Heart right ventricle (tissue), 16 donors: ENCODE measurements around the gene JPH2. TPM values are rescaled to one million over a fixed set of nuclear protein-coding genes. Genes with fewer than 3 reads are reported as not detected.

ENCODE experiments used
- ATAC-seq, 8 donors: fragments of 200-7000 bp; cut with Tn5 transposase; one replicate each; pipeline ENCODE4 v1.9.1; 2020; ENCODE audit warnings: mild to moderate bottlenecking in 8 of 8, moderate library complexity in 8 of 8, moderate number of reproducible peaks in 1 of 8
- DNase-seq, 2 donors: peaks; one replicate each; pipeline ENCODE4 v3.0.0-alpha.2; 2020
- H3K27ac ChIP-seq, 10 donors: fragments of 200-600 bp; sonication (generic) in 2 of 10; one replicate each; pipeline versions ENCODE4 v1.5.0 to v1.8.0; 2020 to 2022; ENCODE audit warnings: mild to moderate bottlenecking in 3 of 10
- H3K27me3 ChIP-seq, 7 donors: fragments of 200-600 bp; one replicate each; pipeline ENCODE4 v1.8.0; 2021 to 2022; ENCODE audit warnings: mild to moderate bottlenecking in 2 of 7
- H3K36me3 ChIP-seq, 9 donors: fragments of 200-600 bp; sonication (generic) in 1 of 9; one replicate each; pipeline versions ENCODE4 v1.5.0 to v1.8.0; 2020 to 2022; ENCODE audit warnings: mild to moderate bottlenecking in 2 of 9
- H3K4me1 ChIP-seq, 9 donors: fragments of 200-600 bp; sonication (generic) in 1 of 9; one replicate each; pipeline versions ENCODE4 v1.5.0 to v1.8.0; 2020 to 2022; ENCODE audit warnings: mild to moderate bottlenecking in 4 of 9
- H3K4me3 ChIP-seq, 10 donors: fragments of 200-600 bp; sonication (generic) in 2 of 10; one replicate each; pipeline versions ENCODE4 v1.5.0 to v1.8.0; 2020 to 2022; ENCODE audit warnings: mild to moderate bottlenecking in 7 of 10, moderate library complexity in 2 of 10
- H3K9me3 ChIP-seq, 11 donors: fragments of 200-600 bp in 10 of 11; sonication (generic) in 2 of 11; one replicate each; pipeline versions ENCODE4 v1.5.0 to v1.8.0; 2013 to 2022; ENCODE audit warnings: mild to moderate bottlenecking in 2 of 11, control low read depth in 1 of 11, moderate library complexity in 1 of 11
- WGBS, 2 donors: extraction: QIAGEN DNeasy Blood & Tissue Kit; methylation state at CpG; one replicate each; pipeline ENCODE4 v1.1.7; 2013; ENCODE audit warnings: inconsistent platforms in 1 of 2; 5-methylcytosine and 5-hydroxymethylcytosine counted together
- intact Hi-C, 10 donors: fragments of 100-400 bp; cut with DNase I; formaldehyde crosslinking; loops; one replicate each; pipeline versions ENCODE4 v1.11.1 to v1.14.2; 2022
- polyA plus RNA-seq, 2 donors: library from polyadenylated mRNA; stranded (reverse); fragments of 200-250 nt; gene quantifications; one replicate each; pipeline ENCODE4 v1.2.3, GENCODE V29; 2013
- total RNA-seq, 10 donors: library from RNA; stranded (reverse); fragmentation: NEBNext Ultra II Directional in 3 of 10; extraction: Animal tissue kit (Norgen Biotek cat#: 25700) in 3 of 10; gene quantifications; one replicate each; pipeline versions ENCODE4 v1.2.1 to v1.2.4, GENCODE V29; 2021 to 2023
- TF ChIP-seq, protein P1 (sequence below), 9 donors: fragments of 200-600 bp; sonication (generic) in 2 of 9; IDR thresholded peaks; one replicate each; pipeline versions ENCODE4 v1.5.0 to v1.8.0; 2021 to 2022; ENCODE audit warnings: antibody characterized with exemption in 9 of 9, mild to moderate bottlenecking in 5 of 9, moderate library complexity in 1 of 9
- donor health status: Arrhythmogenic right ventricular cardiomyopathy.
- donor health status: ischemic (EF 13 %, LVEDD 7.1; RV severe dilation, severe dysfunction).
- donor health status: healthy with polysubstance abuse.
- donor health status: DM: no; HTN: yes; CAD: no.
- donor health status: DM: no; HTN: no; CAD: no.
- donor health status: ischemic (EF 25% LVEDD 6.9; RV normal size, moderate dysfunction).
- donor health status: ischemic (EF 25% LVEDD 5.7; RV mildly dilated, moderate dysfunction).
- donor health status: healthy.
- donor health status: DM: yes; HTN: yes; CAD: no.
- donor health status: Ischemic cardiomyopathy.
- donor health status: ischemic (EF 35%, LVEDD 5.7; RV mildly dilated, moderate dysfunction).
- donor health status: nonischemic (EF 11% LVEDD 7.7; RV severe dilation, severe dysfunction).
- donor health status: DM: yes; HTN: yes; CAD: no.
- donor health status: PGD.
- donor health status: ischemic (EF 29% LVEDD 5.4; RV normal size, mild dysfunction).
- donor health status: nonischemic (EF 23%, LVEDD 6.1; RV moderate dilation, normal function).

The JPH2 gene
- total and polyA plus RNA-seq, 12 donors = 61.9 to 215 (median 146) TPM

DNA sequence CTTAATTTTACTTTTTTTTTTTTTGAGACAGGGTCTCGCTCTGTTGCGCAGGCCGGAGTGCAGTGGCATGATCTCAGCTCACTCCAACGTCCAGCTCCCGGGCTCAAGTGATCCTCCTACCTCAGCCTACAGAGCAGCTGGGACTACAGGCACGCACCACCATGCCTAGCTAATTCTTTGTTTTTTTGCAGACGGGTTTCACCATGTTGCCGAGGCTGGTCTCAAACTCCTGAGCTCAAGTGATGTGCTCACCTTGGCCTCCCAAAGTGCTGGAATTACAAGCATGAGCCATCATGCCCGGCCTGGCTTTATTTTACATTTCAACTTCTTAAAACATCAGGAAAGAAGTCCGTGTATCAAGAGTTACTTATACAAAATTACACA lies 17.8 kb upstream of the JPH2 start:
- H3K9me3 ChIP-seq = no peaks in the 10 kb centered on the region
- H3K4me3 ChIP-seq = no peak overlapping the region
- peaks cover 0 to 80% (median 67%) of the 10 kb centered on the region in 9 donors for H3K4me1 ChIP-seq
- WGBS, 2 donors = 88 to 89% methylated on average over 10 of the region's 10 CpGs
- intact Hi-C loops = loop anchor here in 1 of 10 donors (5.0 kb wide), 1 partner anchor 748 kb away; the partner anchor contains the start of gene SRSF6
- no peaks in the 10 kb centered on the region for H3K27me3 ChIP-seq
- TF ChIP-seq, protein P1, sequence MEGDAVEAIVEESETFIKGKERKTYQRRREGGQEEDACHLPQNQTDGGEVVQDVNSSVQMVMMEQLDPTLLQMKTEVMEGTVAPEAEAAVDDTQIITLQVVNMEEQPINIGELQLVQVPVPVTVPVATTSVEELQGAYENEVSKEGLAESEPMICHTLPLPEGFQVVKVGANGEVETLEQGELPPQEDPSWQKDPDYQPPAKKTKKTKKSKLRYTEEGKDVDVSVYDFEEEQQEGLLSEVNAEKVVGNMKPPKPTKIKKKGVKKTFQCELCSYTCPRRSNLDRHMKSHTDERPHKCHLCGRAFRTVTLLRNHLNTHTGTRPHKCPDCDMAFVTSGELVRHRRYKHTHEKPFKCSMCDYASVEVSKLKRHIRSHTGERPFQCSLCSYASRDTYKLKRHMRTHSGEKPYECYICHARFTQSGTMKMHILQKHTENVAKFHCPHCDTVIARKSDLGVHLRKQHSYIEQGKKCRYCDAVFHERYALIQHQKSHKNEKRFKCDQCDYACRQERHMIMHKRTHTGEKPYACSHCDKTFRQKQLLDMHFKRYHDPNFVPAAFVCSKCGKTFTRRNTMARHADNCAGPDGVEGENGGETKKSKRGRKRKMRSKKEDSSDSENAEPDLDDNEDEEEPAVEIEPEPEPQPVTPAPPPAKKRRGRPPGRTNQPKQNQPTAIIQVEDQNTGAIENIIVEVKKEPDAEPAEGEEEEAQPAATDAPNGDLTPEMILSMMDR (IDR thresholded peaks at IDR 0.05) = no peak
- peak overlapping the region in 9 of 10 donors; percentile 21 to 67 (median 41) for H3K27ac ChIP-seq
- ATAC-seq (no peak), DNase-seq (no peak)
- H3K36me3 ChIP-seq = peaks cover 0 to 65% (median 33%) of the 10 kb centered on the region in 9 donors

DNA sequence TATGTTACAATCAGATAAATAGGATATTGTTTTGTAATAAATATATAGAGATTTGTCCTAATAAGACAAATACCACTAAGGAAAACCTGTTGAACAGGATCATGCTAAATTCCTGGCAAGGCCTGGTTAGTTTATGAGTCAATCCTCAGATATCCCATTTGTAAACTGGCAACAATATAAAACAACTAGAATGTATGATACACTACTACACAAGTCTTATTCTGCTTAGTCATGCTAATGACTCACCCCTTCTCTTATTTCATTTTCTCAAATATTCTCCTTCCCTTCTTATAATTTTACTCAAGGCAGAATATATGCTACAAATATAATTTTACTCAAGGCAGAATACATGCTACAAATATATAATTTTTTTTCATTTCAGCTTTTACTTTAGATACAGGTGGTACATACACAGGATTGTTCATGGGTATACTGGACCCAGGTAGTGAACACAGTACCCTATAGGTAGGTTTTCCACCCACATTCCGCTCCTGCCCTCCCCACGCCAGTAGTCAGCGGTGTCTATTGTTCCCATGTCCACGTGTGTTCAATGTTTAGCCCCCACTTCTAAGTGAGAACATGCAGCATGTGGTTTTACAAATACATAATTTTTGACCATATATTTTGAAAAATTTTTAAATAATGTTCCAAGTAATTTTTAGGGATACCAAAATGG lies 17.3 kb upstream of the JPH2 start:
- Histone ChIP-seq H3K27me3 (no peaks in the 10 kb centered on the region), H3K4me3 (no peak overlapping the region), H3K9me3 (no peaks in the 10 kb centered on the region), H3K27ac (peak overlapping the region in 9 of 10 donors; percentile 31 to 67 (median 54)), H3K4me1 (peaks cover 0 to 79% (median 62%) of the 10 kb centered on the region in 9 donors), H3K36me3 (peaks cover 0 to 70% (median 33%) of the 10 kb centered on the region in 9 donors)
- TF ChIP-seq, protein P1 (IDR thresholded peaks at IDR 0.05) = no peak
- DNase-seq (no peak), ATAC-seq (peak in 6 of 8 donors; percentile 32 to 84 (median 64))
- 91 to 92% methylated on average over 4 of the region's 4 CpGs for WGBS, 2 donors
- intact Hi-C loops = no loop called here

DNA sequence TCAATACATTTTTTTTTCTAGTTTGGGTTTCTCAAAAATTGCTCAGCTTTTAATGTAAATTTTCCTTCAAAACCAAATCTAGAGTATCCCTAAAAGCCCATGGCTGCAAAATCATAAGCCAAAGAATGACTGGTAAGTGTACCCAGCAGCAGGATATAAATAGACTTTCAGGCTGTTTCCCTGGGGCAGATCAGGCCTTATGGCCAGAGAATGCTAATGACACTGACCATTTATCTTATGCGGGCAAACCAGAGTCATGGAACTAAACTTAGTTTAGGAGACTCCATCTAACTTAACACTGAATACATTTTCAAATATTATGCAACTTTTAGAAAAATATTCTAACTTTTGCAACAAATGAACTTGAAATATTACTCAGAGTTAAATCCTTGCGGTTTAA lies 16.2 kb upstream of the JPH2 start:
- TF ChIP-seq, protein P1 (IDR thresholded peaks at IDR 0.05) = no peak
- H3K27me3 ChIP-seq = no peaks in the 10 kb centered on the region
- WGBS, 2 donors = 42 to 82% methylated on average over 2 of the region's 2 CpGs
- H3K36me3 ChIP-seq = peaks cover 0 to 81% (median 33%) of the 10 kb centered on the region in 9 donors
- intact Hi-C loops = no loop called here
- no peak overlapping the region for H3K4me3 ChIP-seq
- H3K9me3 ChIP-seq = no peaks in the 10 kb centered on the region
- peak overlapping the region in 9 of 10 donors; percentile 40 to 67 (median 58) for H3K27ac ChIP-seq
- peak; percentile 53 to 91 (median 80) for ATAC-seq
- peaks cover 0 to 67% (median 51%) of the 10 kb centered on the region in 9 donors for H3K4me1 ChIP-seq
- peak in 1 of 2 donors; percentile 29 for DNase-seq

DNA sequence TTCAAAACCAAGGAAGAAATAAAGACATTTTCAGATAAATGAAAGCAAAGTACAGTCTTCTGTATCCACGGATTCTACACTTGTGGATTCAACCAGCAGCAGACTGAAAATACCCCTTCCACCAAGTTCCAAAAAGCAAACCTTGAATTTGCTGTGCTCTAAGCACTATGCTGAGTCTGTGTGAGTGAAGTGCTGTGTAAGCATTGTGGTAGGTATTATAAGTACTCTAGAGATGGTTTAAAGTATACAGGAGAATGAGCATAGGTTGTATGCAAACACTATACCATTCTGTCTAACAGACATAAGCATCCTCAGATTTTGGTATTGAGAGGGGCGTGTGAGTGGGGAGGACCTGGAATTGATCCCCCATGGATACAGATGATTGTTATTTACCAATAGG lies 14.0 kb upstream of the JPH2 start:
- intact Hi-C loops = no loop called here
- ATAC-seq (no peak), DNase-seq (no peak)
- Histone ChIP-seq H3K36me3 (peaks cover 0 to 93% (median 43%) of the 10 kb centered on the region in 9 donors), H3K4me1 (peaks cover 0 to 46% (median 32%) of the 10 kb centered on the region in 9 donors), H3K4me3 (no peak overlapping the region), H3K27me3 (no peaks in the 10 kb centered on the region), H3K27ac (peak overlapping the region in 3 of 10 donors; percentile 13 to 64 (median 20)), H3K9me3 (no peaks in the 10 kb centered on the region)
- TF ChIP-seq, protein P1 (IDR thresholded peaks at IDR 0.05) = no peak
- 48 to 88% methylated on average over 2 of the region's 2 CpGs for WGBS, 2 donors
